Activated naive CD4-positive, alpha-beta T cell treated with anti-CD3 and anti-CD28 coated beads, Interleukin-2, amount 50 U/mL, for 24 hours (primary cell): ENCODE data around the gene EMC8.
A peak's percentile ranks its signal among the peaks of the same experiment; 100 is the strongest.
"Not testable (repeated sequence)": the region's sequence is repeated elsewhere in the genome, so short reads cannot be mapped to it uniquely, and the experiment has no call there.

Experiments used
- H3K27ac Mint-ChIP-seq: one replicate; pipeline ENCODE4 v1.8.0; 2021; ENCODE audit warnings: mild to moderate bottlenecking, mixed read lengths
- H3K27me3 Mint-ChIP-seq: one replicate; pipeline ENCODE4 v1.8.0; 2021; ENCODE audit warnings: mixed read lengths
- H3K36me3 Mint-ChIP-seq: one replicate; pipeline ENCODE4 v1.8.0; 2021; ENCODE audit warnings: mixed read lengths
- H3K4me1 Mint-ChIP-seq: one replicate; pipeline ENCODE4 v1.8.0; 2021; ENCODE audit warnings: mixed read lengths
- H3K4me3 Mint-ChIP-seq: one replicate; pipeline ENCODE4 v1.8.0; 2021; ENCODE audit warnings: mild to moderate bottlenecking, mixed read lengths
- H3K9me3 Mint-ChIP-seq: one replicate; pipeline ENCODE4 v1.8.0; 2021; ENCODE audit warnings: mixed read lengths

EMC8 gene

DNA sequence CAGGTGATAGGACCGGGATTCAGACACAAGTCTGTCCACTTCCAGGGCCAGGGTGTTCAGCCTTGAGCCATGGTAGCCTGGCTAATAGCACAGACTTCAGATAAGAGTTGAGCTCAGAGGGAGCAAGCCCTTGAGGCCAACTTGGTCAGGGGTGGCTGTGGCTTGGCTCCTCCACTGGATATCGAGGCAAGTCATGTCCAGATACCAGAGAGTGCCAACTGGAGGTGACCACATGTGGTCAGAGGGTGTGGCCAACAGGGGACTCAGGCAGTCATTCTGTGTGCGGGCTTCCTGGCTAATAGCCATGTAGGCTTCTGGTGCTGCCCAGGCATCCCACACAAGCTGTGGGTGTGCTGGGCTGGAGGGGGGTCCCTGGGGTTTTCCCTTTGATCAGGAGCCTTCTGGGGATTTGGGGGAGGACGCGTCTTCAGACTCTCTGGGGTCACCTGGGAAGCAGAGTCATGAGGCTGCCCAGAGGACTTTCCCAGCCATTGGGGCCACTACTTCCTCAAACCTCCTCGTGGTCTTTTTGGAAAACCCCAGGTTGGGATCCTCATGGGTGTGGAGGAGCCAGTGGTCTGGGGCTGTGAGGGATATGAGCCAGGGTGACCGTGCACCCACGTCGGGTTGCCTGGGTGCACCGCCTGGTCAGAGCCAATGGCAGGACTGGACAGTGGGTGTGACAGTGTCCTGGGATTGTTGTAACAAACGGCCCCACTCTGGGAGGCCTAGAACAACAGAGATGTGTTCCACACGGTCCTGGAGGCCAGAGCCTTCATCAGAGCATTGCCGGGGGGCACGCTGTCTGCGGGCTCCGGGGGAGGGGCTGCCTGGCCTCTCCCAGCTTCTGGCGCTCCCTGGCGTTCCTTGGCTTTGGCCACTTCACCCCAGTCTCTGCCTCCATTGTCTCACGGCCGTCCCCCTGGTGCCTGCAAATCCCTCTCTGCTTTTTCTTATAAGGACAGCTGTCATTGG is 25.1 kb upstream of the EMC8 start:
- peaks cover 14% of the 10 kb centered on the region for H3K4me1 Mint-ChIP-seq
- no peaks in the 10 kb centered on the region for H3K9me3 Mint-ChIP-seq
- peaks cover 3% of the 10 kb centered on the region for H3K27me3 Mint-ChIP-seq
- H3K36me3 Mint-ChIP-seq = peaks cover 2% of the 10 kb centered on the region
- no peak overlapping the region for H3K4me3 Mint-ChIP-seq
- peak overlapping the region; percentile 18 for H3K27ac Mint-ChIP-seq

GRCh38 chr16:85823328-85823920 is 24.1 kb upstream of the EMC8 start:
- H3K27me3 Mint-ChIP-seq = no peaks in the 10 kb centered on the region
- peaks cover 13% of the 10 kb centered on the region for H3K4me1 Mint-ChIP-seq
- H3K9me3 Mint-ChIP-seq = no peaks in the 10 kb centered on the region
- H3K4me3 Mint-ChIP-seq = no peak overlapping the region
- no peaks in the 10 kb centered on the region for H3K36me3 Mint-ChIP-seq
- H3K27ac Mint-ChIP-seq = no peak overlapping the region

GRCh38 chr16:85822145-85822544 is 22.8 kb upstream of the EMC8 start:
- Mint-ChIP-seq H3K27me3 (no peaks in the 10 kb centered on the region), H3K4me3 (no peak overlapping the region), H3K27ac (no peak overlapping the region), H3K4me1 (peaks cover 13% of the 10 kb centered on the region), H3K9me3 (no peaks in the 10 kb centered on the region), H3K36me3 (no peaks in the 10 kb centered on the region)

DNA sequence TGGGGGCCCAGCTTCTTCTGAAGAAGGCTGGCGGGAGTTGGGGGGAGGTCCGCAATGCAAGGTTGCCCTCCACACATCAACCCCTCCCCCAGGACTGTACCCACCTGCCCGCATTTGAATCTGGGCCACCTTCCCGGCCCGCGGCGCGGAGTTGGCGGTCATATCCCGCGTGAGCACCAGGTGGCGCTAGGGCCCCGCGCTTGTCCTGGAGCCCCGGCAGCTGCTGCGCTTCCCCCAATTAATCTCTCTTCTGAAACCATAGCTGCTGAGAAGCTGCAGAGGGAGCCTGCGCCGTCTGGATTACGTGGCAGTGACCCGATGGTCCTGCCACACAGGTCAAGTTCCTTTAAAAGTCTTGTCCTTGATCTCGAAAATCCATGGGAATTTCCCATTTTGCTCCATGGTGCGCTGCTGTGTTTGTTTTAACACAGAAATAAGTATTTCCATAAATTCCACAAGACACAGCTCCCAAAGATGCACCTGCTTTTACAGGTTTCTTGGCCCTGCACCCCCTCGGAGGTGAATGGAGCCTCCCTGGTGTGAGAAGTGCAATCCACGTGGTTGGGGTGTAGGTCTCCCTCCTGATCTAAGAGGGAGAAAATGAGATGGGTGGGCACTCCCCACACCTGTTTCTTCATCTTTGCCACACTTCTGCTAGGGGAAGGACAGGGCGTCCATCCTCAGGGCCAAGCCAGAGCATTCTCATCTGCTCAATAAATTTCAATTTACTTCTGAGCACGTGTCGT is 22.2 kb upstream of the EMC8 start:
- H3K27ac Mint-ChIP-seq = no peak overlapping the region
- H3K4me3 Mint-ChIP-seq = no peak overlapping the region
- no peaks in the 10 kb centered on the region for H3K27me3 Mint-ChIP-seq
- H3K4me1 Mint-ChIP-seq = peaks cover 13% of the 10 kb centered on the region
- H3K36me3 Mint-ChIP-seq = no peaks in the 10 kb centered on the region
- no peaks in the 10 kb centered on the region for H3K9me3 Mint-ChIP-seq

DNA sequence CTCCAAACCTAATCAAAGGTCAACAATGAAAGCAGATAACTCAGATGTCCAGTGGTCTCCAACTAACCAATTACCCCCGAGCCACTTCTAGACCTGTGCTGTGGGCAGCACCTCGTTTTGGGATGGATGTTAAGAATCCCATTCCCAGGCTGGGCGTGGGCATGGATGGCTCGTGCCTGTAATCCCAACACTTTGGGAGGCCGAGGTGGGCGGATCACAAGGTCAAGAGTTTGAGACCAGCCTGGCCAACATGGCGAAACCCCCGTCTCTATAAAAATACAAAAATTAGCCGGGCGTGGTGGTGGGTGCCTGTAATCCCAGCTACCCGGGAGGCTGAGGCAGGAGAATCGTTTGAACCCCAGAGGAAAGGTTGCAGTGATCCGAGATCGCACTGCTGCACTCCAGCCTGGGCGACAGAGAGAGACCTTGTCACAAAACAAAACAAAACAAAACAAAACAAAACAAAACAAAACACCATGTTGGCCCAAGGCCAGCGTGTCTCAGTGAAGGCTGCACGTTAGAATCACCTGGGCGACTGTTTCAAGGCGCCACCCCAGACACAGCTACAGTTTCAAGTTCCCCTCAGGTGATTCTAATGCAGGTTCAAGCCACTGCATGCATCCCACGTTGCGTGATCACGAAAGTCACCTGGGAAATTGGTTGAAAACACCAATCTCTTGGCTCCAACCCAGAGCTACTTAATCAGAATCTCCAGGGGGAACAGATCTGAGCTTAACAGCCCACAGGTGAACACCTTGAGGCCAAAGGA is 21.4 kb upstream of the EMC8 start:
- Mint-ChIP-seq H3K27ac (no peak overlapping the region), H3K36me3 (no peaks in the 10 kb centered on the region), H3K4me3 (no peak overlapping the region), H3K9me3 (no peaks in the 10 kb centered on the region), H3K4me1 (peaks cover 13% of the 10 kb centered on the region), H3K27me3 (no peaks in the 10 kb centered on the region)

DNA sequence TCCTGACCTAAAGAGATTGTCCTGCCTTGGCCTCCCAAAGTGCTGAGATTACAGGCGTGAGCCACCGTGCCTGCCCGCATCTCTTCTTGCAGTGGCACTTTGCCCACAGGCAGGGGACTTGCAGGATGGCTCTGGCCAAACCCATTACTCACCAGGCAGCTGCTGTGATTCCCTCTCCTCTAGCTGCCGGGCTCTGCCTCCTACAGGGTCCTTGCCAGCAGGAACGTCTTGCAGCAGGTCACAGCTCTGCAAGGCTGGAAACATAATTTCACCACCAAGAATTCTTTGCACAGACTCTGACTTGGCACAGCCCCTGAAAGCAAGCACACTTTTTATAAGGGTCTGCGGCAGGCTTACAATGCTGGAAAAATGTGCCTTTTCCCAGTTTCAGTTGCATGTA is 20.4 kb upstream of the EMC8 start:
- Mint-ChIP-seq H3K9me3 (no peaks in the 10 kb centered on the region), H3K27me3 (no peaks in the 10 kb centered on the region), H3K27ac (no peak overlapping the region), H3K4me3 (no peak overlapping the region), H3K36me3 (no peaks in the 10 kb centered on the region), H3K4me1 (peaks cover 13% of the 10 kb centered on the region)

DNA sequence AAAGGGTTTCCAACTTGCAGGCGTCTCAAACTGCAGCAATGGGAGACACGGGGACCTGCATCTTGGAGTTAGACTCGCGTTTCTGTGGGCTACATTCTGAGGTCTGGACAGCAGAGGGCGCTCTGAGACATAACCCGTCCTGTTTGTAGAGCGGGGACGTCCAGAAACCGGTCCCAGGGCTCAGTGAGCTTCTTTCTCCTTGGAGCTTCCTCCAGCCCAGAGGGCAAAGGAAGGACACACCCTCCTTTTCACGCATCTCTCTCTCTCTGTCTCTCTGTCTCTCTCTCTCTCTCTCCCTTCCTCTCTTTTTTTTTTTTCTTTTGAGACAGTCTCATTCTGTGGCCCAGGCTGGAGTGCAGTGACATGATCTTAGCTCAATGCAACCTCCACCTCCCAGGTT is 19.9 kb upstream of the EMC8 start:
- H3K4me3 Mint-ChIP-seq = no peak overlapping the region
- H3K4me1 Mint-ChIP-seq = peaks cover 13% of the 10 kb centered on the region
- H3K27ac Mint-ChIP-seq = no peak overlapping the region
- H3K27me3 Mint-ChIP-seq = no peaks in the 10 kb centered on the region
- H3K9me3 Mint-ChIP-seq = no peaks in the 10 kb centered on the region
- no peaks in the 10 kb centered on the region for H3K36me3 Mint-ChIP-seq

GRCh38 chr16:85817195-85817594 is 17.9 kb upstream of the EMC8 start:
- not testable (repeated sequence) for H3K27me3 Mint-ChIP-seq, H3K9me3 Mint-ChIP-seq, H3K27ac Mint-ChIP-seq, H3K36me3 Mint-ChIP-seq, H3K4me3 Mint-ChIP-seq
- peaks cover 13% of the 10 kb centered on the region for H3K4me1 Mint-ChIP-seq

DNA sequence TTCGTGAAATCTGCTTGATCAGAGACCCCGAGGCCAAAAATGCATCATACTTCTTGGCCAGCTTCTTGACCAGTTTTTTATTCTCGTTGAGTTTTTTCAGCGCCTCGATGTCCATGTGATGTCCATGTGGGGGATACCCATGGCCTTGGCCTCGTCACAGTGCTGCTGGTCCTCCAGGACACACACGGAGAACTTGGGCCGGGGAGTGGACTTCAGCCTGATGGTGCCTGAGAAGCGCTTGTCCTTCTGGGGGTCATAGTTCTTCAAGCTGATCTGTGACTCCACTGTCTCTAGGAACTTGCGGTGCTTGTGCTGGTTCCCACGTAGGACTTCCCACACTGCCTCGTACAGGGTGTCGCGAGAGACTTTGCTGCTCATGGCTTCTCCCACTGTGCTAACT is 16.8 kb upstream of the EMC8 start:
- no peak overlapping the region for H3K27ac Mint-ChIP-seq
- H3K9me3 Mint-ChIP-seq = no peaks in the 10 kb centered on the region
- peaks cover 2% of the 10 kb centered on the region for H3K27me3 Mint-ChIP-seq
- H3K4me3 Mint-ChIP-seq = no peak overlapping the region
- H3K4me1 Mint-ChIP-seq = peaks cover 7% of the 10 kb centered on the region
- H3K36me3 Mint-ChIP-seq = no peaks in the 10 kb centered on the region

GRCh38 chr16:85812811-85813700 is 13.7 kb upstream of the EMC8 start:
- H3K27ac Mint-ChIP-seq = no peak overlapping the region
- H3K4me1 Mint-ChIP-seq = no peaks in the 10 kb centered on the region
- no peaks in the 10 kb centered on the region for H3K9me3 Mint-ChIP-seq
- no peak overlapping the region for H3K4me3 Mint-ChIP-seq
- H3K36me3 Mint-ChIP-seq = no peaks in the 10 kb centered on the region
- peaks cover 2% of the 10 kb centered on the region for H3K27me3 Mint-ChIP-seq

DNA sequence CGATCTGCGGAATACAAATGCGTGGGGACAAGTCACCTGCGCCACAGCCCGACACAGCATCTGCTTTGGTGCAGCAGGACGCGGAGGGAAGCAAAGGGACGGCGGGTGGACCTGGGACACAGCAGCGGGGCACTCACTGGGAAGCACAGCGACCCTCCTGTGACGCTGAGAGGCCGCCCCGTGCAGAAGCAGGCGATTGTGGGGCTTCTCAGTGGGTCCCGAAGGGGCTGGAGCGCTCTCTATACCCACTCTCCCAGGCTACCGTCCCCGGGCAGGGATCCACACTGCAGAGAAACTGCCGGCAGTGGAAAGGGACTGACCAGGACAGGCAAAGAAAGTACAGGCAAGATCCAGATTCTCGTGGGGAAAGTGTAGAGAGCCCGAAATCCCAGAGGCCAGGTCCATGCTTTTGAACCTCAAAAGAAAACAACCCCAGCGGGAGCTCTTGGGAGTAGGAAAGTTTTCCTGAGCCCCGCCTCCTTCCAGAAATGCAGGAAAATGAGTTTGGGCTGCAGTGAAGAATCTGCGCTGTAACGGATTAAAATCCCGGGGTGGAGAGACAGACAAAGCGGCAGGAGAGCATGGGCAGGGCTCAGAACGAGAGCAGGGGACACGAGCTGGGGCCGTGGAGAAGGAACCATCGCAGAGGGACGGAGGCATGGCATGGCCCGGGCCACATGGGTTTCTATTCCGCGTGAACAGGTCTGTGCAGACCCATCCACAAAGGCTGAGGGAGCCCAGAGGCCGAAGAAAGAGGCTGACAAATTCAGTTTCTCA is 12.9 kb upstream of the EMC8 start:
- H3K27ac Mint-ChIP-seq = no peak overlapping the region
- H3K27me3 Mint-ChIP-seq = peaks cover 2% of the 10 kb centered on the region
- H3K4me3 Mint-ChIP-seq = no peak overlapping the region
- no peaks in the 10 kb centered on the region for H3K36me3 Mint-ChIP-seq
- H3K4me1 Mint-ChIP-seq = no peaks in the 10 kb centered on the region
- H3K9me3 Mint-ChIP-seq = no peaks in the 10 kb centered on the region

- H3K36me3 Mint-ChIP-seq = peaks cover 7% of the 10 kb centered on the region
- peaks cover 2% of the 10 kb centered on the region for H3K27me3 Mint-ChIP-seq
- H3K4me3 Mint-ChIP-seq = no peak overlapping the region
- no peak overlapping the region for H3K27ac Mint-ChIP-seq
- H3K4me1 Mint-ChIP-seq = no peaks in the 10 kb centered on the region
- no peaks in the 10 kb centered on the region for H3K9me3 Mint-ChIP-seq
These were observed 11.4 kb upstream of the EMC8 start for GRCh38 chr16:85810742-85811115.

DNA sequence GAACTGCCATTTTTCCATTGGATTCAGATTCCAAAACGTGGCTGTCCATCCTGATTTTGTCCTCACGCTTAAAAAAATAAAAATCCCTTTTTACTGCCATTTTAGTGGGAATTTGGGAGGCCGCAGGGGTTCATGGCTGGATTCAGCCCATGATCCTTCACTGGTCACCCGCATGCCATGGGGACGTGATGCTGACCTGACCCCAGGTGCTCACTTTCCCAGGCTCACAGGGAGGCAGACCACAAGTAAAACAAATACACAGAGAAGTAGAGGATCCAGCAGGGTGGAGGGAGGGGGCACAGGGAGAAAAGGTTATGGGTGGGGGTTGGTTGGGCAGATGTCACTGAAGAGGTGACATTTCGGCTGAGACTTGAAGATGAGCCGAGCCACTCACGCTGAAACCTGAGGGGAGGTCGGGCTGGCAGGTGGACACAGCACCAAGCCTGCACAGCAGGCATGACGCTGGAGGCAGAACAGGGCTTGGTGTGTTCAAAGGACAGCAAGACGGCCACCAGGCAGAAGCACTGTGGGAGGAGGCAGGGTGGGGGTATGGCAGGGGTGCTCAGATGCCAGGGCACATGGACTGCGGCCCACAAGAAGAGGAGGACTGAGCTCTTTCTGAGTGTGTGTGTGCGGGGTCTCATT is 10.9 kb upstream of the EMC8 start:
- no peak overlapping the region for H3K27ac Mint-ChIP-seq
- no peaks in the 10 kb centered on the region for H3K4me1 Mint-ChIP-seq
- H3K27me3 Mint-ChIP-seq = peaks cover 2% of the 10 kb centered on the region
- peaks cover 11% of the 10 kb centered on the region for H3K36me3 Mint-ChIP-seq
- no peaks in the 10 kb centered on the region for H3K9me3 Mint-ChIP-seq
- H3K4me3 Mint-ChIP-seq = no peak overlapping the region

GRCh38 chr16:85809645-85810044 is 10.3 kb upstream of the EMC8 start:
- H3K27ac Mint-ChIP-seq = no peak overlapping the region
- H3K9me3 Mint-ChIP-seq = no peaks in the 10 kb centered on the region
- peaks cover 2% of the 10 kb centered on the region for H3K27me3 Mint-ChIP-seq
- no peak overlapping the region for H3K4me3 Mint-ChIP-seq
- H3K4me1 Mint-ChIP-seq = no peaks in the 10 kb centered on the region
- peaks cover 14% of the 10 kb centered on the region for H3K36me3 Mint-ChIP-seq
